HUES48 (cell line): ENCODE measurements around the gene SV2A.
"Not testable (repeated sequence)": the region's sequence is repeated elsewhere in the genome, so short reads cannot be mapped to it uniquely, and the experiment has no call there.

Source experiments
- H3K27ac ChIP-seq: one replicate; pipeline ENCODE4 v1.7.0; 2013; ENCODE audit warnings: low read depth, low read length, inconsistent platforms
- H3K27me3 ChIP-seq: 2 replicates; pipeline ENCODE4 v1.6.1; 2013; ENCODE audit warnings: mild to moderate bottlenecking, low read length; ENCODE audit not compliant: control insufficient read depth, insufficient read depth
- H3K36me3 ChIP-seq: 2 replicates; pipeline ENCODE4 v1.6.1; 2013; ENCODE audit warnings: low read length; ENCODE audit not compliant: control insufficient read depth, insufficient read depth
- H3K4me1 ChIP-seq: 2 replicates; pipeline ENCODE4 v1.6.1; 2013; ENCODE audit warnings: mild to moderate bottlenecking, low read length; ENCODE audit not compliant: control insufficient read depth, insufficient read depth
- H3K4me3 ChIP-seq: 2 replicates; pipeline ENCODE4 v1.5.1; 2013; ENCODE audit warnings: mild to moderate bottlenecking, low read depth, low read length
- H3K9ac ChIP-seq: 2 replicates; pipeline ENCODE4 v1.6.1; 2013; ENCODE audit warnings: mild to moderate bottlenecking, low read depth, low read length, moderate library complexity
- H3K9me3 ChIP-seq: 2 replicates; pipeline ENCODE4 v1.6.1; 2013; ENCODE audit warnings: low read length; ENCODE audit not compliant: control insufficient read depth, insufficient read depth

SV2A gene

DNA sequence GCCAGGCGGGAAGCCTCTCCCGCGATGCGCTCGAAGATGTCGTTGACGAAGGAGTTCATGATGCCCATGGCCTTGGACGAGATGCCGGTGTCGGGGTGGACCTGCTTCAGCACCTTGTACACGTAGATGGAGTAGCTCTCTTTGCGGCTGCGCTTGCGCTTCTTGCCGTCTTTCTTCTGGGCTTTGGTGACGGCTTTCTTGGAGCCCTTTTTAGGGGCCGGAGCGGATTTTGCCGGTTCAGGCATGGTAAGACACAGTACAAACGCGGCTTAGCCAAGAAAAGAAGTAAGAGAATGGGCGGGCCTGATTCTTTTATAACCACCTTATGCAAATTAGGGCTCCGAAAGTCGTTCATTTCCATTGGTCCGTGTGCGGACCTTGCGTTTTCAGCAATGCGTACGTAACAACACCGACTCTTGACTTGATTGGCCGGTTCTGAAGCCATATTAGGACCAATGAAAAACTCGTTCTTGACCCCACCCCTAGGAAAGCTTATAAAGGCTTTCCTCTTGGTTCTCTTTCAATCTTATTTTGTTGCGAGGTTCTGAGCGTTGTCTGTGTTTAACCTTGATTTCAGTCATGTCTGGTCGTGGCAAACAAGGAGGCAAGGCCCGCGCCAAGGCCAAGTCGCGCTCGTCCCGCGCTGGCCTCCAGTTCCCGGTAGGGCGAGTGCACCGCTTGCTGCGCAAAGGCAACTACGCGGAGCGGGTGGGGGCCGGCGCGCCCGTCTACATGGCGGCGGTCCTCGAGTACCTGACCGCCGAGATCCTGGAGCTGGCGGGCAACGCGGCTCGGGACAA, 31.0 kb downstream of the SV2A start:
- H3K4me3 ChIP-seq, result peak overlapping the region; percentile 82
- peak overlapping the region; percentile 99 for H3K27ac ChIP-seq
- peaks cover 19% of the 10 kb centered on the region for H3K4me1 ChIP-seq
- no peaks in the 10 kb centered on the region for H3K27me3 ChIP-seq
- H3K36me3 ChIP-seq, result no peaks in the 10 kb centered on the region
- H3K9me3 ChIP-seq, result no peaks in the 10 kb centered on the region
- peak overlapping the region; percentile 98 for H3K9ac ChIP-seq

DNA sequence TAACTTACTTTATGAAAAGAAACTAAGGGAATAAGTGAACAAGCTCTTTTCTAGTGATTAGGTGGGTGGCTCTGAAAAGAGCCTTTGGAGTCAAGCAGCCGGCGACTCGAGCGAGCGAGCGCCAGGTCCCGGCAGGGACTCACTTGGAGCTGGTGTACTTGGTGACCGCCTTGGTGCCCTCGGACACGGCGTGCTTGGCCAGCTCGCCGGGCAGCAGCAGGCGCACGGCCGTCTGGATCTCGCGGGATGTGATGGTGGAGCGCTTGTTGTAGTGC, 31.6 kb downstream of the SV2A start:
- peak overlapping the region; percentile 99 for H3K27ac ChIP-seq
- H3K27me3 ChIP-seq, H3K36me3 ChIP-seq, H3K9me3 ChIP-seq: not testable (repeated sequence)
- peak overlapping the region; percentile 98 for H3K9ac ChIP-seq
- H3K4me3 ChIP-seq, result peak overlapping the region; percentile 82
- peaks cover 19% of the 10 kb centered on the region for H3K4me1 ChIP-seq

DNA sequence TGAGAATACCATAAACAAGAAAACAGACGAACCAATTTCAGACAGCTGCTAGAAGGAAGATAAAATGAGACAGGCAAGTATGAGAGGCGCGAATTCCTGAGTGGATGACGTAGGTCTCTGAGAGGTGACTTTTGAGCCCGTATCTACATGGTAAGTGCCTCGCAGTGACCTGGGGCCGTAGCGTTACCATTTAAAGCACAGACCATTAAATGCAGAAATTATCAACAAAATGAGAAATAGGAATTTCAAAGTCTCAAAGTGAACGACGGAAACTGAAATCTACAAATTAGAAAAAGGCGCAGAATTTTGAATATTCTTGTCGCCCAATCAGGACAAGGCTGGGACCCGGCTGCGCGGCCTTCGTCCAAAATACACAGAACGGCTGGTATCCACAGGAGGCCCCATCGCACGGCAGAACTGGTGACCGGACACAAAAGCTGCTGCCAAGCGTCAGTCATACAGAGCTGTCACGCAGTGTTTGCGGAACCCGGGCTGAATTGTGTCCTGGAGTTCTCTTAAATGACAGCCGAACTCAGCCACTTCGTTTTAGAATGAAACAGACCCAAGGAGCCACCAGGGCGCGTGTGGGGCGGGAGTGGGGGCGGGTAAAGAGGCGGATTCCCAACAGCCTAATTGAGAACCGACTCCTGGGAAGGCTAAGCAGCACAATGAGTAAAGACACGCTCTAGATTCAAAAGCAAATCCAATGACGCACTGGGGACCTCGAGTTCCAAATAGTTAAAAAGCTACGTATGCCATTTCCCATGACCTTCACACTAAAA, 32.1 kb downstream of the SV2A start:
- H3K9me3 ChIP-seq, result no peaks in the 10 kb centered on the region
- H3K9ac ChIP-seq, result peak overlapping the region; percentile 98
- H3K36me3 ChIP-seq, result no peaks in the 10 kb centered on the region
- peak overlapping the region; percentile 99 for H3K27ac ChIP-seq
- H3K27me3 ChIP-seq, result no peaks in the 10 kb centered on the region
- peak overlapping the region; percentile 82 for H3K4me3 ChIP-seq
- H3K4me1 ChIP-seq, result peaks cover 19% of the 10 kb centered on the region

DNA sequence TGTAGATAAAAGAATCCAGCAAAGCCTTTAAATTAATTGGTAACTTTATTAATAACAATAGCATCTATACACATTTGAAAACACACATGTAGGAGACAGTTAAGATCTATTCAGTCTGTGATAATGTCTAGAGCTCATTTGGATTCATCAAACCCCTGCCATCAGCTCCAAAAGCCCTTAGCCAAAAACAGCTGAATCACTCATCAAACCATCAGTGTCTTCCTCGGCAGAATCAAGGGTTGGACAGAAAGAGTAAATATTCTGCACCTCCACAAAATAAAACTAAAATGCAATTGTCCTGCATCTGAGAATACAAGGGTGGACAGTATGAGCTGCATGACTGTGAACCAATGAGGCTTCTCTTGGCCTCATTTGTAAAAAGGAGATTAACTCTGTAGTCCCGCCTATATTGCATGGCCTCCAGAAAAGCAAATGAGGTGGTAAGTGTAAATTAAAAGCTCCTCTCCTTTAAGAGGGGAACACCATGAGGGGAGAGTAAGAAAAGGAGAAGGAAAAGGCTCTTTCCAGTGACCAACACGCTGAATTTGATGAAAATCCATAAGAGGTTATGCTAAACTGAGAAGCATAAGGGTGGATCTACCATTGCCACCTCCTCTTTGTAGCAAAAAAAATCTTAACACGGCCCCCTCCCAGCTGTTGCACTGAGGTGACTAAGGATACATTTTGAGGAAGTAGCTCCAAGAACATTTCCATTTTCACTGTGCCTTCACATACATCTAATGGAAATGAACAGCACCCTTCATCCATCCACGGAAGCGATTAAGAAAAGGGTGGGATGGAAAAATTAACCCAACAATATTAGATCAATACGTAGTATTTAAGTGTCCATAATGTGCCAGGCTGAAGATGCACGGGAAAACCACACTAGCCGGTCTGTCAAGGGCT, 33.0 kb downstream of the SV2A start:
- peak overlapping the region; percentile 99 for H3K27ac ChIP-seq
- H3K9ac ChIP-seq, result peak overlapping the region; percentile 98
- H3K27me3 ChIP-seq, result no peaks in the 10 kb centered on the region
- peaks cover 19% of the 10 kb centered on the region for H3K4me1 ChIP-seq
- no peaks in the 10 kb centered on the region for H3K36me3 ChIP-seq
- H3K9me3 ChIP-seq, result no peaks in the 10 kb centered on the region
- H3K4me3 ChIP-seq, result peak overlapping the region; percentile 82

DNA sequence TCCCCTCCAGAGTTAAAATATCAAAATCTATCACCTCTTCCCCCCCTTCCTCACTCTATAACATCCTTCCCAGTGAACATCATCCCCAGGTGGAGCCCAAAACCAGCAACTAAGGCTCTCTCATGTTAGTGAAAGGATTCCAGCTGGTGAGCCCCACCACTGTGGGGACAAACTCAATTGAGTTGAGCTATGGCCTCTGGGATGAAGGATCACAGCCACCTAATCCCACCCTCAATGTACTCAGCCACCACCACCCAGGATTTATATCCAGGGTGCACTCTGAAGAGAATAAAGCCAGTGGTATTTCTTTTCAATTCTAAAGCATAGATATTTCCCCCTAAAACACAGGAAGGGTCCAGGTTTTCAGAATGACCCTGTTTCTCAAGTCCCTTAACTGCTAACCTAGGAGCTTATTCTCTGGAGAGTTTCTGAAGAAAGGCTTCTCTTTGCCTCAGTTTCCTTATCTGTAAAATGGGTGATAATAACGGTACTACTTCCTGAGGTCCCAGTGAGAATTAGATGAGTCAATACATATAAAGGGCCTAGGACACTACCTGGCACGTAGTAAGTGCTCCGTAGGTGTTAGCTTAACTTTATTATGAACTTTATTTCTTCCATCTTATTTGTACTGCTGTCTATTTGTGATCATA, 33.9 kb downstream of the SV2A start:
- no peaks in the 10 kb centered on the region for H3K27me3 ChIP-seq
- peaks cover 15% of the 10 kb centered on the region for H3K4me1 ChIP-seq
- H3K4me3 ChIP-seq, result peak overlapping the region; percentile 82; the same call in 1 of the 2 replicates
- no peaks in the 10 kb centered on the region for H3K36me3 ChIP-seq
- H3K27ac ChIP-seq, result no peak overlapping the region
- no peaks in the 10 kb centered on the region for H3K9me3 ChIP-seq
- H3K9ac ChIP-seq, result peak overlapping the region; percentile 98; the same call in 1 of the 2 replicates

DNA sequence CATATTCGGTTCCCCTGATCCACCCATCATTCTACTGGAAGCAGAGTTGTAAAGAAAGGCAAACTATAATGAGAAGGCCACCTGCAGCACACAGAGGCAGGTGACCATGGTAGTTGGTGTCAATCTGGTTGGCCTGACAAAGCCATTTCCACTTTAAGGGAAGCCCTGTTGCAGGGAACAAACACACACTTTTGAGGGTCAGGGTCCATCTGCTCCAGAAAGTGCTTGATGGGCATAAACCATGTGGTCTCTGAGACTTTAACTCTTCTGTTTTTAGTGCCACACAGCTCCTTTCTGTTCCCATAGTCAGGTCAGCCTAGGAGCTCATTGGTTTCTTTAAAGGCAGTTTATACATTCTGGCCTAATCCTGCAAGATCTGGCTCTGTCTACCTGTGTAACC, 35.8 kb downstream of the SV2A start:
- Histone ChIP-seq H3K9ac (no peak overlapping the region), H3K4me3 (no peak overlapping the region), H3K27ac (no peak overlapping the region), H3K4me1 (peaks cover 13% of the 10 kb centered on the region), H3K36me3 (no peaks in the 10 kb centered on the region), H3K9me3 (no peaks in the 10 kb centered on the region), H3K27me3 (no peaks in the 10 kb centered on the region)

DNA sequence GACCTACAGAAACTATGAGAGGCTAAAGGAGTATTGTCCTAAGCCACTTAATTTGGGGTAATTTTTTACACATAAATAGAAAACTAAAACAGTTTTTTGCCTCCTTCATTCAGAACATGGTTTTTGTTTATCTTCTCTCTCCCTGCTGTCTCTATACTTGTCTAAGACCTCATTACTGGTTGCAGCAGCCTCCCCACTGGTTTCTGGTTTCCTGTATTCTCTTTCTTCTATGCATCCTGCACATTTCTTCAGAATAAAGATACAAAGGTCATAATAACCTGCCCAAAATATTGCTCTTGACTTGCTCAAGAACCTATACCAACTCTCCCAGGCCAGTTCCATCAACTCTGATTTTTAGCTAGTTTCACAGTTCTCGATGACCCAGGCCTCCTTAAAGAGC, 38.1 kb downstream of the SV2A start:
- Histone ChIP-seq H3K9ac (no peak overlapping the region), H3K9me3 (no peaks in the 10 kb centered on the region), H3K4me3 (no peak overlapping the region), H3K27ac (no peak overlapping the region), H3K27me3 (no peaks in the 10 kb centered on the region), H3K36me3 (no peaks in the 10 kb centered on the region), H3K4me1 (peaks cover 9% of the 10 kb centered on the region)

DNA sequence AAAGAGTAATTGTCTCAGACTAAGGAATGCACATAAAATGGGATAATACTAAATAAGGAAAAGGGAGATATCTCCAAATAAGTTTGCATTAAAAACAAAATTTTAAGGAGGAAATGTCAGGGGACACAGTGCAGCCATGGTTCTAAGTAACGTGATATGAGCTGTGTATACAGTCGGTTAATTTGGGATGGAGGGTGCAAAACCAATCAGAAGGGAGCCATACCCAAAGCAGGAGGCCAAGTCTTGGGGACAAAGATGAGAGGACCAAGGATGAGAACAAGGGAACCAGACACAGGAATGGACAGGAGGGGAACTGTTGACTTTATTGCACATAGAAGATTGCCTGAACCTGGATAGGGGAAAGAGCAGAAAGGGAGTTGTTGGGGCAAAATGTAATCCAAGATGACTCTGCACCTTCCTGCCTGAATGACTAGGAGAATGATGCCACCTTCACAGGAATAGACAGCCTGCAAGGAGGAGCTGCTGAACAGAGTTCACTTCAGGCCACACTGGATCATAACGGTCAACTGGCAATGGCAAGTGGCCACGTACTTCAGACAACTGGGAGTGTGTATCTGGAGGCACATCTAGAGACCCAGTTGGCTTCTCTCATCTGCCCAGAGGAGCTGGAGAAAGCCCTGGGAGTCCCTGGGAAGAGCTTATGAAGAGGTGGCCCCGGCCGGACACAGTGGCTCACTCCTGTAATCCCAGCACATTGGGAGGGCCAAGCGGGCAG, 40.3 kb downstream of the SV2A start:
- Histone ChIP-seq H3K9me3 (no peaks in the 10 kb centered on the region), H3K36me3 (no peaks in the 10 kb centered on the region), H3K27me3 (no peaks in the 10 kb centered on the region), H3K4me3 (no peak overlapping the region), H3K4me1 (no peaks in the 10 kb centered on the region), H3K27ac (no peak overlapping the region), H3K9ac (no peak overlapping the region)

DNA sequence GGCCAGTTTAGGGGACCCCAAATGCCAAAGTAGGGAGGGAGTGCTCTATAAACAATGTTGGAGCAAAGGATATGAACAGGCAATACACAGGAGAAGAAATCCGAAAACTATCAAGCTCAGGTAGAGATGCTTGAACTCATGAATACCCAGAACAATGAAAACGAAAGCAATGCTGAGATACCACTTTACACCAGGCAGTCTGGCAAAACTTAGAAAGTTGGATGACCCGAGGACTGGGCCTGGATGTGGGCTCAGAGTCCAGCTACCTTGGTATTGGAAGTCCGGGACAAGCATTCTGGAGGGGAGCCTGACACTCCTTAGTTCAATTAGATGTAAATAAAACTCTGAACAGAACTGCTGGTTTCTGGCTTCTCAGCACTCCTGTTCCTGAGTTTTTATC, 44.6 kb downstream of the SV2A start:
- not testable (repeated sequence) for H3K27ac ChIP-seq, H3K4me3 ChIP-seq, H3K9me3 ChIP-seq, H3K9ac ChIP-seq, H3K27me3 ChIP-seq, H3K4me1 ChIP-seq, H3K36me3 ChIP-seq

DNA sequence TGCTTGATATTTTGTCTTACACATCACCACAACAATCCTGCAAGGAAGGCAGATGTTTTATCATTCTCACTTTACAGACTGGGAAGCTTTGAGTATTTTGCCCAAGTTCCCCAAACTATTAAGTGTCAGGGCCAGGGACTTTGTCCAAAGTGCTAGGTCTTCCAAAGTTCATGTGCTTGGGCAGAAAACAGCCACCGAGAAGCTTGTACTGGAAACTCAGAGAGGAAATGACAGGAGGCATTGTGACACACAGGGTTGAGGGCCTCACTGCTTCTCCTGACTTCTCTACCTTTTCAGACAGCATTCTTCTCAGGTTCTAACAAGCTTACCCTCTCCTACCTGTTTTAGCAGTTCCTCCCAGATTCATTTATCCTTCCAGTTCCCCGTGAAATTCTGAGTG, 50.8 kb downstream of the SV2A start:
- H3K9ac ChIP-seq, H3K4me1 ChIP-seq, H3K27me3 ChIP-seq, H3K9me3 ChIP-seq, H3K27ac ChIP-seq, H3K4me3 ChIP-seq, H3K36me3 ChIP-seq: not testable (repeated sequence)
